GM23248 (cell line): Measurements from ENCODE around the gene PRMT2.

Experiments
- EZH2 ChIP-seq: fragments of 200-600 bp; sonication (generic); IDR thresholded peaks from 2 replicates; pipeline ENCODE4 v1.6.1; 2018; ENCODE audit warnings: antibody characterized with exemption, mild to moderate bottlenecking; ENCODE audit not compliant: insufficient read depth, poor library complexity, severe bottlenecking
- EZH2phosphoT487 ChIP-seq: fragments of 200-600 bp; sonication (generic); IDR thresholded peaks from 2 replicates; pipeline ENCODE4 v1.6.1; 2018; ENCODE audit warnings: antibody characterized with exemption, moderate library complexity, mild to moderate bottlenecking, low read depth; ENCODE audit not compliant: insufficient read depth

GRCh38 chr21:46597031-46597430 is 38.4 kb upstream of the PRMT2 start:
- TF ChIP-seq EZH2: no peak
- TF ChIP-seq EZH2phosphoT487: no peak
